ENCODE results near the gene C4orf33.

DNA sequence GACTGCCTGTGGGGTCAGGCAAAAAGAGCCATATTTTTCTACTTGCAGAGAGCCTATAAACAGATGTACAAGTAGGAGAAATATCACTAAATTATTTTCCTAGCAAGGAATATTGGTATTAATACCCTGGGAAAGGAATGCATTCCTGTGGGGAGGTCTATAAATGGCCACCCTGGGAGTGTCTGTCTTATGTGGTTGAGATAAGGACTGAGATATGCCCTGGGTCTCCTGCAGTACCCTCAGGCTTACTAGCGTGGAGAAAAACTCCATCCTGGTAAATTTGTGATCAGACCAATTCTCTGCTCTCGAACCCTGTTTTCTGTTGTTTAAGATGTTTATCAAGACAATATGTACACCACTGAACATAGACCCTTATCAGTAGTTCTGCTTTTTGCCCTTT, 35.4 kb downstream of the C4orf33 start:
- TF ChIP-seq POLR2AphosphoS5 (IDR thresholded peaks at IDR 0.05; ENCODE audit: low read depth, low read length): no peak
- TF ChIP-seq TAF1 (IDR thresholded peaks at IDR 0.05; ENCODE audit: low read depth, low read length): no peak
- TF ChIP-seq POLR2A (IDR thresholded peaks at IDR 0.05; ENCODE audit: low read depth, low read length): no peak

Data from GM12891 (cell line).